Measurements from ENCODE around the gene ZDHHC14.

The ZDHHC14 gene

GRCh38 chr6:157563611-157564284 lies 182.8 kb downstream of the ZDHHC14 start:
- H3K4me2 ChIP-seq, result peak overlapping the region; percentile 54; the same call in 1 of the 2 replicates
- peak overlapping the region; percentile 63 for H3K27ac ChIP-seq

DNA sequence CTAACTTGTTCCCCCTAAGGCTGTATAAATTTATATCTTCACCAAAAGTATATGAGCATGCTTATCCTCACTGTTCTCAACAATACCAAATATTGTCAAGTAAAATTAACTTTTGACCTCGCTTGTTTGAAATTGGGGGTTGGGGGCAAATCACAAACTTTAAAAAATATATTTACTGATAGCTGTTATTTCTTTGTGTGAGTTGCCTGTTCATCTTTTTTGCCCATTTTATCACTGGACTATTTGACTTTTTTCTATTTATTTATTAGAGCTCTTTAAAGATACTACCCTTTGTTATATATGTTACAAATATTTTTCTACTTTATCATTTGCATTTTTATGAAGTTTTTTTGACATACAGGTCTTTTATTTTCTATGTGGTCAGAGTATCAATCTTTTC lies 187.7 kb downstream of the ZDHHC14 start:
- H3K4me1 ChIP-seq (ENCODE audit: low read depth, poor library complexity, severe bottlenecking), result peaks cover 62% of the 10 kb centered on the region
- H3K79me2 ChIP-seq (ENCODE audit: insufficient read depth, low read depth), result no peaks in the 10 kb centered on the region
- H4K20me1 ChIP-seq (ENCODE audit: insufficient read depth), result no peaks in the 10 kb centered on the region
- no peak overlapping the region for H3K27ac ChIP-seq
- H3K4me2 ChIP-seq, result no peak overlapping the region
- no peaks in the 10 kb centered on the region for H3K36me3 ChIP-seq (ENCODE audit: insufficient read depth)
- TF ChIP-seq CTCF (conservative IDR thresholded peaks at IDR 0.05; ENCODE audit: low read depth, low read length), result no peak
- H2AFZ ChIP-seq (ENCODE audit: low read depth), result no peak overlapping the region
- H3K4me3 ChIP-seq (IDR thresholded peaks at IDR 0.05; ENCODE audit: insufficient read depth, low read depth, low read length), result no peak overlapping the region
- H3K27me3 ChIP-seq (ENCODE audit: insufficient read depth, low read depth), result no peaks in the 10 kb centered on the region
- no peak overlapping the region for H3K9ac ChIP-seq

More at GRCh38 chr6:157563611-157564284, 182.8 kb downstream of the ZDHHC14 start:
- Histone ChIP-seq H3K27me3 (ENCODE audit: insufficient read depth, low read depth) (no peaks in the 10 kb centered on the region), H3K4me1 (ENCODE audit: low read depth, poor library complexity, severe bottlenecking) (peaks cover 64% of the 10 kb centered on the region), H3K79me2 (ENCODE audit: insufficient read depth, low read depth) (no peaks in the 10 kb centered on the region), H2AFZ (ENCODE audit: low read depth) (no peak overlapping the region), H3K4me3 (IDR thresholded peaks at IDR 0.05; ENCODE audit: insufficient read depth, low read depth, low read length) (no peak overlapping the region), H3K9ac (no peak overlapping the region; the same call in 1 of the 2 replicates), H4K20me1 (ENCODE audit: insufficient read depth) (no peaks in the 10 kb centered on the region), H3K36me3 (ENCODE audit: insufficient read depth) (no peaks in the 10 kb centered on the region)
- no peak for TF ChIP-seq CTCF (conservative IDR thresholded peaks at IDR 0.05; ENCODE audit: low read depth, low read length)

- peak overlapping the region; percentile 23; the same call in 1 of the 2 replicates for H3K27ac ChIP-seq
- no peaks in the 10 kb centered on the region for H4K20me1 ChIP-seq (ENCODE audit: insufficient read depth)
- peak overlapping the region; percentile 53; the same call in 1 of the 2 replicates for H3K4me2 ChIP-seq
- H3K36me3 ChIP-seq (ENCODE audit: insufficient read depth), result no peaks in the 10 kb centered on the region
- H3K4me1 ChIP-seq (ENCODE audit: low read depth, poor library complexity, severe bottlenecking), result peaks cover 54% of the 10 kb centered on the region
- no peaks in the 10 kb centered on the region for H3K27me3 ChIP-seq (ENCODE audit: insufficient read depth, low read depth)
- no peak overlapping the region for H3K4me3 ChIP-seq (IDR thresholded peaks at IDR 0.05; ENCODE audit: insufficient read depth, low read depth, low read length)
- no peak overlapping the region for H2AFZ ChIP-seq (ENCODE audit: low read depth)
- H3K9ac ChIP-seq, result no peak overlapping the region
- H3K79me2 ChIP-seq (ENCODE audit: insufficient read depth, low read depth), result no peaks in the 10 kb centered on the region
- TF ChIP-seq CTCF (conservative IDR thresholded peaks at IDR 0.05; ENCODE audit: low read depth, low read length), result no peak
These were observed 188.6 kb downstream of the ZDHHC14 start for GRCh38 chr6:157569543-157569942.

DNA sequence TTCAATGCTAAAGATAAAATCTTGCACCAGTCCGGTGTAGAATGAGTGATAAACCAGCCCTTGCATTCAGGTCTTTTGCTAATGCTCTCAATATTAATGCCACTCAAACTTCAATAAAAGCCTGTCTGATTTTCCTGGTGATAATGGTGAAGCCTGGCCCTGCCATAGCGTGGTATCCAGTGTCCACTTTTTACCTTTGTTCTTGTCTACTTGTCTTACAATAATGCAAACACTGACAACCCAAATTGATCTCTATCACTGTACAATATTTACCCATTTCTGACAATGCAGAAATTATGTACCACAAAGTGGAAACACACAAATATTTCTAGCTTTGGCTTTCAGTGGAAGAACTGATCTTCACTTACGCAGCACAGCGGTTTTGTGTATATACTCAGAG lies 189.1 kb downstream of the ZDHHC14 start:
- Histone ChIP-seq H3K4me1 (ENCODE audit: low read depth, poor library complexity, severe bottlenecking) (peaks cover 48% of the 10 kb centered on the region), H3K9ac (no peak overlapping the region), H2AFZ (ENCODE audit: low read depth) (no peak overlapping the region), H4K20me1 (ENCODE audit: insufficient read depth) (no peaks in the 10 kb centered on the region), H3K27ac (peak overlapping the region; percentile 23; the same call in 1 of the 2 replicates), H3K4me3 (IDR thresholded peaks at IDR 0.05; ENCODE audit: insufficient read depth, low read depth, low read length) (no peak overlapping the region), H3K79me2 (ENCODE audit: insufficient read depth, low read depth) (no peaks in the 10 kb centered on the region), H3K27me3 (ENCODE audit: insufficient read depth, low read depth) (no peaks in the 10 kb centered on the region), H3K4me2 (peak overlapping the region; percentile 53), H3K36me3 (ENCODE audit: insufficient read depth) (no peaks in the 10 kb centered on the region)
- no peak for TF ChIP-seq CTCF (conservative IDR thresholded peaks at IDR 0.05; ENCODE audit: low read depth, low read length)
